Suprapubic skin (tissue), 4 donors: Measurements from ENCODE around the gene ELAVL1.

Experiments
- CTCF ChIP-seq, 2 donors: fragments of 200-600 bp in 1 of 2; fragments of 450-650 bp in 1 of 2; sonication (generic) in 1 of 2; IDR thresholded peaks; one replicate each; pipeline ENCODE4 v1.5.1; 2016 to 2019; ENCODE audit warnings: antibody characterized with exemption in 2 of 2, mild to moderate bottlenecking in 1 of 2, moderate library complexity in 1 of 2
- EP300 ChIP-seq: sonication (generic); formaldehyde crosslinking; IDR thresholded peaks from one replicate; pipeline ENCODE4 v1.6.1; 2017; ENCODE audit warnings: antibody characterized with exemption
- POLR2AphosphoS5 ChIP-seq, 3 donors: sonication (generic); formaldehyde crosslinking; IDR thresholded peaks; one replicate each; pipeline ENCODE4 v1.6.1; 2017; ENCODE audit warnings: antibody characterized with exemption in 3 of 3

GRCh38 chr19:8054169-8054568 is 48.7 kb upstream of the ELAVL1 start:
- TF ChIP-seq CTCF (IDR thresholded peaks at IDR 0.05) (no peak), EP300 (no peak), POLR2AphosphoS5 (IDR thresholded peaks at IDR 0.05) (no peak)
